Dedifferentiated amniotic fluid mesenchymal stem cell (primary cell): ENCODE data around the gene SLC43A1.

ENCODE experiments used
- DNase-seq: peaks from one replicate; pipeline ENCODE4 v3.0.0-alpha.2; 2016; ENCODE audit errors: extremely low spot score

The SLC43A1 gene

DNA sequence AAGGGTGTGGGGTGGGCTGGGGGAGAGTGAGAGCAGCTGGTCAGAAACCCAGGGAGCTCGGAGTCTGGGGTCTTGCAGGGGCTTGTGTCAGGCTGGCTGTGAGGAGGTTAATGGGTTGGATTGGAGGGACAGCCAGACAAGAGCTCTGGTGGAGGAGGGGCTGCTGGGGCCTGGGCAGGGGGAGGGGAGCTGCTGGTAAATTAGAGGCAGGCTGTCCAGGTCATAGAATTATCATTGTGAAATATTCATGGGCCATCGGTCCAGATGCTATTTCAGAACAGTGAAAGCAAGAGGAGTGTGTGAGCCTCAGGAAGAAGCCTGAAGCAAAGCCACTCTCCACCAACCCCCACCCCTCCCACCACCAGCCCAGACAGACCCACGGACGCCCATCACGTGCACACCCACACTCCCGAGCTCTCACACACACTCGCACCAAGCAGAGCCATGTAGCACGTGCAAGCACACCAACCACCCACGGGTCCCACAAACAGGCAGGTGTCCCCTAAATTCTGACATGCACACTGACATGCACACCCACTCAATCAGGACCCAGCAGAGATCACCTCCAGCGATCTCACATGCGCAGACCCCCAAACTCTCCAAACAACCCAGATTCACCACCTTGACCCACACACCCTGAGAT, 36.4 kb downstream of the SLC43A1 start:
- DNase-seq, result no peak

GRCh38 chr11:57477507-57478189, 37.9 kb downstream of the SLC43A1 start:
- no peak for DNase-seq

DNA sequence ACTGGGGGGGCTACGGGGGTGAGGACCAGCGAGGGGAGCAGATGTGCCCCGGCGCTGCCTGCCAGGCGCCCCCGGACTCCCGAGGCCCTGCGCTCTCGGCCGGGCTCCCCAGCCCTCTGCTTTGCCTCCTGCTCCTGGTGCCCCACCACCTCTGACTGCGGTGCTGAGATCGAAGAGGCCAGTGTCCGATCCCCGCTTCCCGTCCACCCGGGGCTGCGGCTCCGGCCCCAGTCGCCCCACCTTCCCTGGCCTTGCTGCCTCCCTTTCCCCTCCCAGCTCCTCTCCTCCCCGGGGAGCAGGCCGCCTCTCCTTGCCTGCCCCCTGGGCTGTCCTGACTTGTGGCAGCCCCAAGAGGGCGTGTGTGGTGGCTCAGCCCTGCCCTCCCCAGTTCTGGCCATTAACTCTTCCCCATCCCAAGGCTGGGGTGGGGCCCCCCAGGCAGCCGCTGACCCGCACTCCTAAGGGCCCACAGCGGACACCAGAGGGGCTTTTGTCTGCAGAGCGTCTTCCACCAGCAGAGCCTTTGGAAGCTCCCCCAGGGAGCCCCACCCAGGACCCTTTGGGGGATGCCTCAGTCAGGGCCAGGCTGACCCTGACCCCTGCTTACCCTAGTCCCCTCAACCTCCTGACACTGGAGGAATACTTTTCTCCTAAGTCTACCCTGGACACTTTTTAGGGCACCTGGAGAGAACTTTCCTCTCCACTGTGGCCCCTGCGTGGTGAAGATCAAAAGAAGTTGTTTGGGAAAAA, 38.6 kb downstream of the SLC43A1 start:
- peak; percentile 22 for DNase-seq

- no peak for DNase-seq
Measured at GRCh38 chr11:57476047-57476756, 39.3 kb downstream of the SLC43A1 start.

DNA sequence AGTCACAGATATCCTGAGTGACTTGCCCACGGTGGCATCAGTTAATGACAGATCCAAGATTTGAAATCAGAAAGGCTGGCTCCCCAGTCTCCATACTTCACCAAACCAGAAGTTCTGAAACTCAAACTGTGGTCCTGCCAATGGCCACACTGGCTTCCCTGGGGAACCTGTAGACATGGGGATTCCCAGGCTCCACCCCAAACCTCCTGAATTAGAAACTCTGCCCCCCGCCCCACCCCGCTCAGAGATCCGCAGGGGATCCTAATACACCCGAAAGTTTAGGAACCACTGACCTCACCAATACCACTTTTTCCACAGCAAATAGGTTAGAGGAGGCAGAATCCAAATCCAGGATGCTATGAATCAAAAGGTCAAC, 39.8 kb downstream of the SLC43A1 start:
- no peak for DNase-seq

GRCh38 chr11:57475191-57475590, 40.3 kb downstream of the SLC43A1 start:
- no peak for DNase-seq

GRCh38 chr11:57474803-57475115, 40.7 kb downstream of the SLC43A1 start:
- DNase-seq, result no peak

GRCh38 chr11:57474017-57474802, 41.3 kb downstream of the SLC43A1 start:
- no peak for DNase-seq

- DNase-seq, result no peak
Measured at GRCh38 chr11:57473285-57473841, 42.1 kb downstream of the SLC43A1 start.

DNA sequence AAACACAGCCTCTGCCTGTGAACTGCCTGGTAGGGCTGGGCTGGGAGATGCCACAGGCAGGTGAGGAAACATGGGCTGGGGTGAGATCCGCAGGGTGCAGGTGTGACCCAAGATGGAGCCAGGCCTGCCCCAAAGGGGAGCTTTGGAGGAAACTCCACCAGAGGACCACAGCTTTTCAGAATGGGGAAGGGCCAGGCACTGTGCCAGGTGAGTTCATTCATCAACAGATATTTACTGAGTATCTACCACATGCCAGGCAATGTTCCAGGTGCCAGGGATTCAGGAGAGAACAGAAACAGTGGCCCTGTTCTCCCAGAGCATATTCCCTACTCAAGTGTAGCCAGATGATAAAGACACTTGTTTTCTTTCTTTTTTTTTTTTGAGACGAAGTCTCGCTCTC, 44.0 kb downstream of the SLC43A1 start:
- no peak for DNase-seq

GRCh38 chr11:57469268-57469667, 46.2 kb downstream of the SLC43A1 start:
- DNase-seq, result no peak

DNA sequence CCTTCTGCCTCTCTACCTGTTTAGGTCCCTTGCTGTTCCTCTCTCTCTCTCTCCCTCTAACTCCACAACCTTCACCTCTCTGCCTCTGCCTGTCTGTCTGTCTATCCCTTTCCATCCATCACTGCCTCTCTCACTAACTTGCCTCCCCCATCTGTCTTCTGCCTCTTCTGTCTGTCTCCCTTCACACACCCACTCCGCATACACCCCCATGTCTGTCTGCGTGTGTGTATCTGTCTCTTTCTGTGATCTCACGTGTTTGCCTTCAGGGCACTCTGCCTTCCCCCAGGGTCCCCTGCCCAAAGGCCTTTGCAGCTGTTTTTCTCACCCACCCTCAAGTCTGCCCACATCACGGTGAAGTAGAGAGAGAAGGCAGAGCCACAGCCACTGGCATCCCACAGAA, 47.2 kb downstream of the SLC43A1 start:
- DNase-seq, result no peak

DNA sequence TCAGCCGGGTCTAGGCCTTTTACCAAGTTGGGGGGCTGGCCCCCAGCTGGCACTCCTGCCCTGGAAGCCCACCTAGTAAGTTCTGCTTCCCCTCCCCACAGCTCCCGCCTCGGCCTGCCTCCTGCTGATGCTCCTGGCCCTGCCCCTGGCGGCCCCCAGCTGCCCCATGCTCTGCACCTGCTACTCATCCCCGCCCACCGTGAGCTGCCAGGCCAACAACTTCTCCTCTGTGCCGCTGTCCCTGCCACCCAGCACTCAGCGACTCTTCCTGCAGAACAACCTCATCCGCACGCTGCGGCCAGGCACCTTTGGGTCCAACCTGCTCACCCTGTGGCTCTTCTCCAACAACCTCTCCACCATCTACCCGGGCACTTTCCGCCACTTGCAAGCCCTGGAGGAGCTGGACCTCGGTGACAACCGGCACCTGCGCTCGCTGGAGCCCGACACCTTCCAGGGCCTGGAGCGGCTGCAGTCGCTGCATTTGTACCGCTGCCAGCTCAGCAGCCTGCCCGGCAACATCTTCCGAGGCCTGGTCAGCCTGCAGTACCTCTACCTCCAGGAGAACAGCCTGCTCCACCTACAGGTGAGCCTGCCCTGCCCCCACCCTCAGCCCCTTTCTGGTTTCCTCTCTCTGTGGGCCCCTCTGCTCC, 47.9 kb downstream of the SLC43A1 start:
- no peak for DNase-seq

DNA sequence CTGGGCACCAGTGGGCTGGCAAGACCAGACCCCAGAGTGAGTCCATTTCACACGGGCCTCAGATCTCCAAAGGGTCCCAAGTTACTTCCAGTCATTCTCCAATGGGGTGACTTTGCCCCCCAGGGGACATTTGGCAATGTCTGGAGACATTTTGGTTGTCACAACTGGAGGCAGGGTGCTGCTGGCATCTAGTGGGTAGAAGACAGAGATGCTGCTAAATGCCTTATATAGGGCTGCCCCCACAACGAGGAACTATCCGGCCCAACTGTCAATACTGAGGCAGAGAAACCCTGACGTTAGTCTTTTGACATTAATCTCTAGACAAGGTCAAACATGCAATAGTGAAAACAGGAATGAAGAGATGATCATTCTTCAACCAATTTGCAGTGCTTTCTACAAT, 48.8 kb downstream of the SLC43A1 start:
- no peak for DNase-seq

GRCh38 chr11:57464539-57465181, 50.8 kb downstream of the SLC43A1 start:
- DNase-seq, result no peak

- DNase-seq, result no peak
Measured at GRCh38 chr11:57463671-57464538, 51.6 kb downstream of the SLC43A1 start.

- DNase-seq, result no peak
Measured at GRCh38 chr11:57462597-57462996, 52.9 kb downstream of the SLC43A1 start.

DNA sequence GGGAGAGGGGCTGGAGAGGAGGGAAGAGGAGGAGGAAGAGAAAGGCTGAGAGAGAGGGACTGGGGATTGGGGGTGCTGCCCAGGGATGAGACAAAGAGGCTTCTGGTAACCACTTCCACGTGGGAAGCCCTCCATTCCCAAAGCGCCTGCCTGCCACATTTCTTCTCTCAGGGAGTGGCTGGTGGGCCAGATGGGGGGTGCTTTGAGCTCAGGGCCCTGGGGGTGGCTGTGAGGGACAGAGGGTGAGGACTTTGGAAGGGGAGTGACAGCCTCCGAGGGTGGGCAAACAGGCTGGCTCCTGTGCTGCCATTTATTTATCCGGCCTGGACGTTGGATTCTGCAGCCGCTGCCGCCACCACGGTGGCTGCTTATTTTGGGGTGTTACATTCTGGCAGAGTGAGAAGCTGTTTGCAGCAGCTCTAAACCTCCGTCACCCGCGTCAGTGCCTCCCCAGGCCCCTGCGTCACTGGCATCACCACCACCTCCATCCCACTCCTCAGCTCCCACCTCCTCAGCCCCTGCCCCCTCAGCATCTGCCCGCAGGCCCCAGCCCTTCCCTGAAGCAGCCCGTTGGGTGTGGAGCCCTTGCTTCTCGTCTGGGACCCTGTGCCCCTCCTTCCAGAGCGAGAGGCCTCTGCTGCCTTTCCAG, 53.5 kb downstream of the SLC43A1 start:
- DNase-seq, result no peak
